SK-N-SH (cell line): ENCODE data around the gene ASH1L. TPM values are rescaled to one million over a fixed set of nuclear protein-coding genes. Genes with fewer than 3 reads are reported as not detected.

Experiments
- CTCF ChIA-PET: fragments of 300-600, 350-600 bp; formaldehyde crosslinking; extraction: SDS; loops from one replicate; lab custom pipeline; 2021; lab: Yijun Ruan, JAX
- POLR2A ChIA-PET: fragments of 350-600 bp; sonication (Branson Sonifier 250); formaldehyde crosslinking; extraction: SDS; loops from one replicate; lab custom pipeline; 2020; ENCODE audit warnings: antibody characterized with exemption, inconsistent platforms; lab: Yijun Ruan, JAX
- DNase-seq: peaks from one replicate; pipeline ENCODE4 v3.0.0; 2012
- H2AFZ ChIP-seq: fragments of 200-600 bp; sonication (generic); 2 replicates; pipeline ENCODE4 v1.8.1; 2016; ENCODE audit warnings: antibody characterized with exemption, mild to moderate bottlenecking, low read depth
- H3F3A ChIP-seq: fragments of 200-600 bp; sonication (generic); replicated peaks from 2 replicates; pipeline ENCODE3; 2016; ENCODE audit warnings: antibody characterized with exemption, mild to moderate bottlenecking; ENCODE audit not compliant: insufficient read depth
- H3K27ac ChIP-seq, 2 experiments: fragments of 200-500 bp in 1 of 2; fragments of 200-600 bp in 1 of 2; sonication (Bioruptor generic) in 1 of 2; sonication (generic), shearing (Covaris generic) in 1 of 2; 2 replicates each; pipeline versions ENCODE4 v1.5.1 to v1.6.1; 2014 to 2016; ENCODE audit warnings: low read depth in 2 of 2, inconsistent platforms in 1 of 2, low read length in 1 of 2, mild to moderate bottlenecking in 1 of 2, mixed read lengths in 1 of 2
- H3K27me3 ChIP-seq: fragments of 200-600 bp; sonication (generic), shearing (Covaris generic); 2 replicates; pipeline ENCODE4 v1.6.1; 2016; ENCODE audit warnings: mixed run types; ENCODE audit not compliant: insufficient read depth
- H3K36me3 ChIP-seq, 2 experiments: fragments of 200-500 bp in 1 of 2; fragments of 200-600 bp in 1 of 2; sonication (Bioruptor generic) in 1 of 2; sonication (generic) in 1 of 2; replicated peaks in 1 of 2; 2 replicates each; pipeline versions ENCODE3 to v1.5.1; 2014 to 2016; ENCODE audit warnings: low read length in 1 of 2, mild to moderate bottlenecking in 1 of 2; ENCODE audit not compliant: insufficient read depth in 2 of 2, control insufficient read depth in 1 of 2
- H3K4me1 ChIP-seq, 2 experiments: fragments of 200-500 bp in 1 of 2; fragments of 200-600 bp in 1 of 2; sonication (Bioruptor generic) in 1 of 2; sonication (generic), shearing (Covaris generic) in 1 of 2; 2 replicates each; pipeline versions ENCODE4 v1.5.1 to v1.6.1; 2014 to 2016; ENCODE audit warnings: low read depth in 1 of 2, low read length in 1 of 2, mixed run types in 1 of 2; ENCODE audit not compliant: insufficient read depth in 2 of 2, control insufficient read depth in 1 of 2
- H3K4me2 ChIP-seq: fragments of 200-600 bp; sonication (generic), shearing (Covaris generic); 2 replicates; pipeline ENCODE4 v1.6.1; 2017; ENCODE audit warnings: mixed run types
- H3K4me3 ChIP-seq, 2 experiments: fragments of 200-500 bp in 1 of 2; fragments of 200-600 bp in 1 of 2; sonication (Bioruptor generic) in 1 of 2; sonication (generic), shearing (Covaris generic) in 1 of 2; 2 replicates each; pipeline versions ENCODE4 v1.5.1 to v1.8.1; 2014 to 2016; ENCODE audit warnings: low read depth in 2 of 2, inconsistent platforms in 1 of 2, low read length in 1 of 2, mild to moderate bottlenecking in 1 of 2, mixed read lengths in 1 of 2, moderate library complexity in 1 of 2
- H3K79me2 ChIP-seq: fragments of 200-600 bp; sonication (generic); 2 replicates; pipeline ENCODE4 v1.8.1; 2017; ENCODE audit warnings: mild to moderate bottlenecking; ENCODE audit not compliant: insufficient read depth
- H3K9ac ChIP-seq: fragments of 200-600 bp; sonication (generic); 2 replicates; pipeline ENCODE4 v1.6.1; 2017; ENCODE audit warnings: mixed run types
- H3K9me2 ChIP-seq: fragments of 200-600 bp; sonication (generic); 2 replicates; pipeline ENCODE4 v1.6.1; 2017; ENCODE audit warnings: mixed run types
- H3K9me3 ChIP-seq: fragments of 200-600 bp; sonication (generic); 2 replicates; pipeline ENCODE4 v1.6.1; 2017; ENCODE audit warnings: mixed run types, mild to moderate bottlenecking, moderate library complexity
- H4K20me1 ChIP-seq: fragments of 200-600 bp; sonication (generic); 2 replicates; pipeline ENCODE4 v1.6.1; 2017; ENCODE audit warnings: mild to moderate bottlenecking, mixed run types; ENCODE audit not compliant: insufficient read depth
- CHD2 ChIP-seq: fragments of 150-350 bp; IDR thresholded peaks from 2 replicates; pipeline ENCODE4 v1.6.1; 2018; ENCODE audit warnings: low read length; ENCODE audit not compliant: partially characterized antibody
- EP300 ChIP-seq, 2 experiments: IDR thresholded peaks; 2 replicates each; pipeline versions ENCODE4 v1.4.0 to v1.6.1; 2012; ENCODE audit warnings: borderline replicate concordance in 1 of 2, low read depth in 1 of 2, low read length in 1 of 2
- EZH2phosphoT487 ChIP-seq: fragments of 200-600 bp; sonication (generic); IDR thresholded peaks from 2 replicates; pipeline ENCODE4 v1.6.1; 2017; ENCODE audit warnings: low read depth, mixed run types, mild to moderate bottlenecking, antibody characterized with exemption, moderate library complexity, borderline replicate concordance
- FOXJ3 ChIP-seq: sonication (generic); formaldehyde crosslinking; IDR thresholded peaks from 2 replicates; pipeline ENCODE4 v1.5.1; 2020; ENCODE audit warnings: mild to moderate bottlenecking, missing genetic modification reagents
- GABPA ChIP-seq: IDR thresholded peaks from 2 replicates; pipeline ENCODE4 v1.4.0; 2012; ENCODE audit warnings: low read depth, mild to moderate bottlenecking
- GATA2 ChIP-seq: sonication (generic); formaldehyde crosslinking; IDR thresholded peaks from 2 replicates; pipeline ENCODE4 v1.5.0; 2020; ENCODE audit warnings: mild to moderate bottlenecking, missing genetic modification reagents
- JUND ChIP-seq: IDR thresholded peaks from 2 replicates; pipeline ENCODE4 v1.4.0; 2012
- NFIC ChIP-seq: IDR thresholded peaks from 2 replicates; pipeline ENCODE4 v1.4.0; 2012; ENCODE audit warnings: borderline replicate concordance
- POLR2AphosphoS5 ChIP-seq: IDR thresholded peaks from 2 replicates; pipeline ENCODE4 v1.6.1; 2012; ENCODE audit warnings: low read depth, low read length
- RFX5 ChIP-seq: IDR thresholded peaks from 2 replicates; pipeline ENCODE4 v1.6.1; 2012; ENCODE audit warnings: mild to moderate bottlenecking, improper control_type of control experiment, low read length
- RXRA ChIP-seq: IDR thresholded peaks from 2 replicates; pipeline ENCODE4 v1.4.0; 2012; ENCODE audit warnings: low read depth, mild to moderate bottlenecking, borderline replicate concordance
- SIN3A ChIP-seq: IDR thresholded peaks from 2 replicates; pipeline ENCODE4 v1.6.1; 2012; ENCODE audit warnings: low read depth, mild to moderate bottlenecking, low read length, moderate library complexity, borderline replicate concordance
- SMC3 ChIP-seq: IDR thresholded peaks from 2 replicates; pipeline ENCODE4 v1.6.1; 2012; ENCODE audit warnings: low read depth, low read length, improper control_type of control experiment
- TCF12 ChIP-seq: IDR thresholded peaks from 2 replicates; pipeline ENCODE4 v1.4.0; 2012
- WGBS: methylation state at CpG from one replicate; pipeline ENCODE4 v1.1.6; 2017; ENCODE audit warnings: low lambda C conversion rate; 5-methylcytosine and 5-hydroxymethylcytosine counted together
- polyA plus RNA-seq, 3 experiments: library from polyadenylated mRNA; depleted of rRNA; stranded (reverse); fragments of >200 nt; gene quantifications; 2 replicates each; pipeline ENCODE4 v1.2.3, GENCODE V29; 2012
- TF ChIP-seq, protein P1 (sequence below): IDR thresholded peaks from 2 replicates; pipeline ENCODE4 v1.4.0; 2012; ENCODE audit warnings: low read depth, borderline replicate concordance
- TF ChIP-seq, protein P2 (sequence below): fragments of 200-600 bp; sonication (generic); IDR thresholded peaks from 2 replicates; pipeline ENCODE4 v1.6.1; 2017; ENCODE audit warnings: antibody characterized with exemption, mild to moderate bottlenecking, moderate library complexity
- TF ChIP-seq, protein P3 (sequence below): IDR thresholded peaks from 2 replicates; pipeline ENCODE4 v1.4.0; 2012; ENCODE audit warnings: low read depth, borderline replicate concordance
- TF ChIP-seq, protein P4 (sequence below): fragments of 150-350 bp; IDR thresholded peaks from 2 replicates; pipeline ENCODE4 v1.6.1; 2017; ENCODE audit warnings: antibody characterized with exemption, low read length, low read depth, borderline replicate concordance

ASH1L gene
- polyA plus RNA-seq, 1 of the 3 experiments (the other 2 are of a cell fraction), result 13.4 TPM

DNA sequence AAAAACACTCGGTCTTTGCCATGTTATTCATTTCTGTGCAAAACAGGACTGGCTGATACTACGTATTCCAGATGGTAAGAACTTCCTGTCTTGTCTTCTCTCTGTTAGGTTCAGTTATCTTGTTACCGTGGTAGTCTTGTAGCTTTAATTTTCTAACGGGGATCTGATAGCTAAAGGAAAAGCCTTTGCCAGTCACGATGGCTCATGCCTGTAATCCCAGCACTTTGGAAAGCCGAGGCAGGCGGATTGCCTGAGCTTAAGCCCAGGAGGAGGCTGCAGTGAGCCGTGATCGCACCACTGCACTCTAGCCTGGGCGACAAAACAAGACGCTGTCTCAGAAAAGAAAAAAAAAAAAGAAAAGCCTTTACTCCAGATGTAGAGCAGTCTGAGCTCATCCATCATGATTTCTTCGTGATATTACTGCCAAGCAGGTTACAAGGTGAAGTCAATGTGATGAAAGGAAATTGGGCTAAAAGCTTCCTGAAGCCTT is 36.3 kb upstream of the ASH1L start:
- Histone ChIP-seq H3K4me3 (no peak overlapping the region), H3K9ac (no peak overlapping the region), H3K9me2 (no peaks in the 10 kb centered on the region), H3K9me3 (no peaks in the 10 kb centered on the region), H4K20me1 (no peaks in the 10 kb centered on the region), H3K27me3 (no peaks in the 10 kb centered on the region), H3F3A (peaks cover 4% of the 10 kb centered on the region), H3K79me2 (no peaks in the 10 kb centered on the region), H3K4me2 (no peak overlapping the region), H3K4me1 (no peaks in the 10 kb centered on the region; a peak in 1 of 4 replicates), H3K36me3 (no peaks in the 10 kb centered on the region), H3K27ac (peak overlapping the region; percentile 7 to 17; a peak in 2 of 4 replicates), H2AFZ (no peak overlapping the region)
- ChIA-PET CTCF (interaction anchor here (1.1 kb wide), 2 partner anchors 9 to 348 kb away, joined by 4 to 5 read pairs; no protein-coding TSS in a partner anchor), POLR2A (interaction anchor here (1.2 kb wide), 1 partner anchor 11 kb away, joined by 3 read pairs; the partner anchor contains the start of gene MSTO1)
- DNase-seq, result no peak
- 46% methylated on average over 12 of the region's 12 CpGs for WGBS
- TF ChIP-seq GATA2 (CRISPR knock-in tag), result no peak
- no peak for TF ChIP-seq EP300 (IDR thresholded peaks at IDR 0.05; ENCODE audit: borderline replicate concordance in 1 of 2, low read depth in 1 of 2, low read length in 1 of 2)
- TF ChIP-seq FOXJ3 (CRISPR knock-in tag), result no peak
- no peak for TF ChIP-seq SMC3
- TF ChIP-seq, protein P1, sequence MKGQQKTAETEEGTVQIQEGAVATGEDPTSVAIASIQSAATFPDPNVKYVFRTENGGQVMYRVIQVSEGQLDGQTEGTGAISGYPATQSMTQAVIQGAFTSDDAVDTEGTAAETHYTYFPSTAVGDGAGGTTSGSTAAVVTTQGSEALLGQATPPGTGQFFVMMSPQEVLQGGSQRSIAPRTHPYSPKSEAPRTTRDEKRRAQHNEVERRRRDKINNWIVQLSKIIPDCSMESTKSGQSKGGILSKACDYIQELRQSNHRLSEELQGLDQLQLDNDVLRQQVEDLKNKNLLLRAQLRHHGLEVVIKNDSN, result no peak
- TF ChIP-seq, protein P2, sequence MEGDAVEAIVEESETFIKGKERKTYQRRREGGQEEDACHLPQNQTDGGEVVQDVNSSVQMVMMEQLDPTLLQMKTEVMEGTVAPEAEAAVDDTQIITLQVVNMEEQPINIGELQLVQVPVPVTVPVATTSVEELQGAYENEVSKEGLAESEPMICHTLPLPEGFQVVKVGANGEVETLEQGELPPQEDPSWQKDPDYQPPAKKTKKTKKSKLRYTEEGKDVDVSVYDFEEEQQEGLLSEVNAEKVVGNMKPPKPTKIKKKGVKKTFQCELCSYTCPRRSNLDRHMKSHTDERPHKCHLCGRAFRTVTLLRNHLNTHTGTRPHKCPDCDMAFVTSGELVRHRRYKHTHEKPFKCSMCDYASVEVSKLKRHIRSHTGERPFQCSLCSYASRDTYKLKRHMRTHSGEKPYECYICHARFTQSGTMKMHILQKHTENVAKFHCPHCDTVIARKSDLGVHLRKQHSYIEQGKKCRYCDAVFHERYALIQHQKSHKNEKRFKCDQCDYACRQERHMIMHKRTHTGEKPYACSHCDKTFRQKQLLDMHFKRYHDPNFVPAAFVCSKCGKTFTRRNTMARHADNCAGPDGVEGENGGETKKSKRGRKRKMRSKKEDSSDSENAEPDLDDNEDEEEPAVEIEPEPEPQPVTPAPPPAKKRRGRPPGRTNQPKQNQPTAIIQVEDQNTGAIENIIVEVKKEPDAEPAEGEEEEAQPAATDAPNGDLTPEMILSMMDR, result no peak
- TF ChIP-seq RXRA, result no peak
- no peak for TF ChIP-seq TCF12
- TF ChIP-seq RFX5, result no peak
- TF ChIP-seq NFIC, result no peak
- no peak for TF ChIP-seq EZH2phosphoT487
- TF ChIP-seq, protein P3, sequence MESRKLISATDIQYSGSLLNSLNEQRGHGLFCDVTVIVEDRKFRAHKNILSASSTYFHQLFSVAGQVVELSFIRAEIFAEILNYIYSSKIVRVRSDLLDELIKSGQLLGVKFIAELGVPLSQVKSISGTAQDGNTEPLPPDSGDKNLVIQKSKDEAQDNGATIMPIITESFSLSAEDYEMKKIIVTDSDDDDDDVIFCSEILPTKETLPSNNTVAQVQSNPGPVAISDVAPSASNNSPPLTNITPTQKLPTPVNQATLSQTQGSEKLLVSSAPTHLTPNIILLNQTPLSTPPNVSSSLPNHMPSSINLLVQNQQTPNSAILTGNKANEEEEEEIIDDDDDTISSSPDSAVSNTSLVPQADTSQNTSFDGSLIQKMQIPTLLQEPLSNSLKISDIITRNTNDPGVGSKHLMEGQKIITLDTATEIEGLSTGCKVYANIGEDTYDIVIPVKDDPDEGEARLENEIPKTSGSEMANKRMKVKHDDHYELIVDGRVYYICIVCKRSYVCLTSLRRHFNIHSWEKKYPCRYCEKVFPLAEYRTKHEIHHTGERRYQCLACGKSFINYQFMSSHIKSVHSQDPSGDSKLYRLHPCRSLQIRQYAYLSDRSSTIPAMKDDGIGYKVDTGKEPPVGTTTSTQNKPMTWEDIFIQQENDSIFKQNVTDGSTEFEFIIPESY, result no peak
- no peak for TF ChIP-seq JUND

DNA sequence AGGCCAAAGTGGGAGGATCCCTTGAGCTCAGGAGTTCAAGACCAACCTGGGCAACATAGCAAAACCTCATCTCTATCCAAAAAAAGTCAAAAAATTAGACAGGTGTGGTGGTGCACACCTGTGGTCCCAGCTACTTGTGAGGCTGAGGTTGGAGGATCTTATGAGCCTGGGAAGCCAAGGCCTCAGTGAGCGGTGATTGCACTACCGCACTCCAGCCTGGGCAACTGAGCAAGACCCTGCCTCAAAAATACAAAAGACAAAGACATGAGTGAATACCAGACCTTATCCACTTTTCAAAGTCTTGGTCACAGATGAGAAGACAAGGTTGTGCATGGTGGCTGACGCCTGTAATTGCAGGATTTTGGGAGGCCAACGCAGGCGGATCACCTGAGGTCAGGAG is 34.3 kb upstream of the ASH1L start:
- Histone ChIP-seq H3K4me2 (no peak overlapping the region), H3K4me3 (no peak overlapping the region), H3K27ac (no peak overlapping the region), H3K4me1 (no peaks in the 10 kb centered on the region; a peak in 1 of 4 replicates), H3K9me3 (no peaks in the 10 kb centered on the region), H3K27me3 (no peaks in the 10 kb centered on the region), H3K79me2 (no peaks in the 10 kb centered on the region), H2AFZ (no peak overlapping the region), H3K36me3 (no peaks in the 10 kb centered on the region), H3K9ac (no peak overlapping the region), H4K20me1 (no peaks in the 10 kb centered on the region), H3F3A (peaks cover 4% of the 10 kb centered on the region), H3K9me2 (no peaks in the 10 kb centered on the region)
- 89% methylated on average over 5 of the region's 5 CpGs for WGBS
- CTCF ChIA-PET, result interaction anchor here (0.7 to 1.6 kb wide), 3 partner anchors 147 to 593 kb away, joined by 3 to 11 read pairs (median 3); no protein-coding TSS in a partner anchor
- POLR2A ChIA-PET, result no interaction called here
- DNase-seq, result no peak
- TF ChIP-seq SIN3A (no peak), TCF12 (no peak), GABPA (no peak), CHD2 (no peak), EP300 (IDR thresholded peaks at IDR 0.05; ENCODE audit: borderline replicate concordance in 1 of 2, low read depth in 1 of 2, low read length in 1 of 2) (no peak), POLR2AphosphoS5 (no peak)
- TF ChIP-seq, protein P2, result no peak
- TF ChIP-seq, protein P4, sequence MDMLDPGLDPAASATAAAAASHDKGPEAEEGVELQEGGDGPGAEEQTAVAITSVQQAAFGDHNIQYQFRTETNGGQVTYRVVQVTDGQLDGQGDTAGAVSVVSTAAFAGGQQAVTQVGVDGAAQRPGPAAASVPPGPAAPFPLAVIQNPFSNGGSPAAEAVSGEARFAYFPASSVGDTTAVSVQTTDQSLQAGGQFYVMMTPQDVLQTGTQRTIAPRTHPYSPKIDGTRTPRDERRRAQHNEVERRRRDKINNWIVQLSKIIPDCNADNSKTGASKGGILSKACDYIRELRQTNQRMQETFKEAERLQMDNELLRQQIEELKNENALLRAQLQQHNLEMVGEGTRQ, result no peak
